Right renal pelvis (tissue), 4 donors: ENCODE measurements around the gene SFXN1. TPM values are rescaled to one million over a fixed set of nuclear protein-coding genes. Genes with fewer than 3 reads are reported as not detected.

Experiments used
- DNase-seq, 4 donors: peaks; one replicate each; pipeline ENCODE4 v3.0.0-alpha.2; 2013; ENCODE audit warnings: low read depth in 4 of 4, low spot score in 3 of 4, missing footprints in 1 of 4
- polyA plus RNA-seq, 4 donors: library from polyadenylated mRNA; unstranded; fragments of 120-200 nt; gene quantifications; one replicate each; pipeline ENCODE4 v1.2.1, GENCODE V29; 2013; ENCODE audit not compliant: insufficient read length in 4 of 4

SFXN1 gene
- polyA plus RNA-seq, 4 donors: 41.9 to 46.5 (median 45.2) TPM

DNA sequence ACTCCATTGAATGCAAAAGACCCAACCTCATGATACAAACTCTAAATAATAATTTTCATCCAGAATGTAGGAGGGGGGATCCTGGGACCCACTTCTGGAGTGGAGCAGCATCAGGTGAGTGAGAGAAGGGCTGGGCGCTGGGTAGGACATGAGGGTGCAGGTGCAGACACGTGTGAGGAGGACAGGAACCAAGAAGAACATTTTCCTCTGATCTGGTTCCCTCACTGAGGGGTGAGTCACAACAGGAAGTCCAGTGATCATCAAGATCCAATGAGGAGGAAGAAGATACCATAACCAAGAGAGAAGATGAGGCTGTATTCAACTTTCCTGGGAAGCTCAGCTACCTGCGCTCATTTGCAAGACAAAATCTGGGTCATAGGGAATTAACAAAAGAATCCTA is 57.4 kb downstream of the SFXN1 start:
- no peak for DNase-seq

DNA sequence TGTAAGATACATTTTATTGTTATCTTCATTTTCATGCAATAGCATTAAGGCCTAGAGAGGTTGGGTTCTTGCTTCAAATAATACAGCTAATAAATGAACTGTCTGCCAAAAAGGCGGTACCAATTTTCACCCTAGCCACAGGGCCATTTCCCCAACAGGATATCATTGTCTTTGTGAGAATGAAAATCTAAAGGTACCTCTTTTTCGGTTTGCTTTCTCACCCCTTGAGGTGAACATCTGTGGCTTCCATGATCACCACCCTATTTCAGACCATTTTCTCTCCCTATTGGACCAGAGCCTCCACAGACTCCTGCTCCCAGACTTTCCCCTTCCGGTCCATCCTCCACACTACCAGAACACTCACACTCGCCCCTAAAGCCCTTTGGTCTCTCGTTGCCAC is 60.2 kb downstream of the SFXN1 start:
- DNase-seq: no peak

DNA sequence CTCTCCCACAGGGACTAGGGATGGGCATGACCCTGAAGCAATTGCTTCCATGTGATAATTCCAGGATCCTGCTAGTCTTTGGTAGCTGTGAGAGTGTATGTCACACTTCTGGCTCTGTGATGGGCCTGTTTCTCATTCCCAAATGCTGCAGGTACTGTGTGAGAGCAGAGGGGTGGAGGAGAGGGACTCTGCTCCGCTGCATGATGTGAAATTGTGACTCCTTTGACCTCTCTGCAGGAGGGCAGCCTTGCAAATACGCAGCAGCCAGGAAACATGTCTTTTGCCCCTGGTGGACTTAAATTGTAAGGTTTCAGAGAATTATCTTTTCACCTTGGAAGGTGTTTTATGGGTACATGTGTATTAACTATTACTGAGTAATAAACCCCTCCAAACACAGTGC is 61.6 kb downstream of the SFXN1 start:
- no peak for DNase-seq

DNA sequence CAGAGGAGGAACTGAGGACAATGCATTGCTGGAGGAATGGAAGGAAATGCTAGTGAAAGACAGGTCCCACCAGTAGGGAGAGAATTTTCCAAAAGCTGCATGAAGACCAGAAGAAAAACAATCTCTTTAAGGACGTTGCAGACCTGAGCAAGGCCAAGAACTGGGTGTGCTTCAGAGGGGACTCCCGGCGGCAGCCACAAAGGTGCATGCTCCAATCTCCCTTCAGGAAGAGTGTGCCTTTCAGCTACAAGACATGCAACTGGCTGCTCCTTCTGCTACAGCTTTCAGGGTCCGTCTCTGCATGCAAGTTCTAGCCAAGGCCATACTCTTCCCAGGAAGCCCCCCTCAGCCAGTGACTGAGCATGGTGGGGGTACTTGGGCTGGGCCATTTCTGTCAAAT is 62.9 kb downstream of the SFXN1 start:
- DNase-seq: no peak

DNA sequence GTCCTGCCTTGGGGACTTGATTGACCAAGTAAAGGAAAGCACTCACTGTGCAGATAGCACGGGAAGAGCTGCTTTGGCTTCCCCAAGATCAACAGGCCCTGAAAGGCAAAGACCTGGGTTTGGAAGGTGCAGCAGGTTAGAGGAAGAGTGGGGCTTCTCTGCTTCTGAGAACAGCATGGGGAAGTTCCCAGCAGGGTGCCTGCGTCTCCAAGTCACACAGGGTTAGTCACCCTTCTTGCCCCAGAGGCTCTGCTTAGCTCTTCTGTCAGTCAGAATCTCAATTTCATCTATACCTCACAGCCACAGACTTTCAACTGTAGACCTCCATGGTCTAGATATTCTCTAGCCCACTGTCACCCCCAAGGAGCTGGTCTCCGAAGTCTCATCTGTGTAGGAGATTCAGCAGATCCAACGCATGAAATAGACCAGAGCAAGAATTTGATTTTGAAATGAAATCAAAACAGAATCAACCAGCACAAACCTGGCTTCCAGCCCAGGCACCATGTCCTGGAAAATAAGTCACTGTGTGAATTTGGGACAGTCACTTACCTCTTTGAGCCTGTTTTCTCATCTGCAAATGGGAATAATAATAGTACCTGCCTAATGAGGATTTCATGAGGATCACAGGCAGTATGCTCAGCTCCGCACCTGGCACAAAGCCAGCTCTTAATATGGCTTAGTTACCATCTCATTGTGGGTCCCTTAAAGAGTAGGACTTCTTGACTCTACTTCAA is 64.0 kb downstream of the SFXN1 start:
- no peak for DNase-seq

DNA sequence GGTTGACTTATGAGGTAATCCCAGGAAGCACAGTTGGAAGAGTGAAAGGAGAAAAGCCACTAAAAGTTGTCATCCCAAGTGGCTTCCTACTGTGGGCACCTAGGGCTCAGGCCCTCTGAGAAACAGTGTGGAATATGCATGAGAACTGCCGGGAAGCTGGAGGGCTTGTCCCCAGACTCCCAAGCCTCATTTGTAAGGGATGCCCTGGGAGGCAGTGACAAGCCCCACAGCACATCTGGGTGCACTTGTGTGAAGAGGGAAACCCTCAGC is 64.5 kb downstream of the SFXN1 start:
- DNase-seq: no peak

DNA sequence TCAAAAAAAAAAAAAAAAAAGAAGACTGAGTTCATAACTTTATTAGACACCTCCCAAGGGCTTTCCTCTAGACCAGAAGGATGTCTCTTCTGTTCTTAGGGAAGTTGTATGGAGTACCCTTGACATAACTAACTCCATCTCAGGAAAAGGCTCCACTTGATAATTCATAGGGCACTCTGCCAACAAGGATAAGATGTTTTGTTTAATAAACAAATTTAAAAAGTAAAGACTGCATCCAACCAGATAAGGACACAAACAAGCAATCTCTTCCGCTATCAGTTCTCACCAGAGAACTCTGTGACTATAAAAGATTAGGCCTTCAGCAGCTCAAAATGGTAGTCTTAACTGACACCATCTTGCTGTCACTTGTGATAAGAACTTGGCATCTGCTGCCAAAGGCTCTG is 65.8 kb downstream of the SFXN1 start:
- no peak for DNase-seq

DNA sequence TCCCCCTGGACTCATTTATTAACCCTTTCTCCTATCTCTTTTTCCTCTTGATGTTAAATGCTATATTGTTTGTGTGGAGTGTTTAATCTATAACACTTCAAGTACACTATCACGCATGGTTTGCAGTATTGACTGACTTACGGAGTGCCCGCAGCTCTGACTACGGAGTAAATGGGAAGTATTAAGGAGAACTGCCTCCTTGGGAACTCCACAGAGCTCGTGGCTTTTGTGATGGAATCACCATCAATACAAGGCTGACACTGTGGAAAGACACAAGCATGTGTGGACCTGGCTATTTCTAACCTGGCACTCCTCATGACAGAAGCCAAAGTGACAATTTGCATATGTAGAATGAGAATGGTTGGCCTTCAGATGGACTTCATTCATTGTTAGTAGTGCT is 66.2 kb downstream of the SFXN1 start:
- no peak for DNase-seq

DNA sequence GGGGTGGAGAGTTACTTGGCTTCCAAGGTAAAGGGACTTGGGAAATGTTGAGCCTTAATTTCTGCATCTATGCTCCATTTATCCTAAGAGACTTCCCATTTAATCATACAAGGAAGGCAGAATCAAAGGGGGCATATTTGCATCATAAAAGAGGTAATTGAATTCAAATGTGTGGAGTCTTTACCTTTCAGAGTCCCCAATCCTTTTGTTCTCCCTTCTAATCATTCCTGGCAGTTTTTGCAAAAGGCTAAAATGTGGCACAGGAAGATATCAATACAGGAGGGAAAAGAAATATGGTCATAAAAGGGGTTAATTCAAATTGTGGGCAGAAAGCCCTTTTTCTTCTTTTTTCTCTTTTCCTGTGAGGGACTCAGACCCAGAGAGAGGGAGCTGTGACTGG is 69.5 kb downstream of the SFXN1 start:
- DNase-seq: no peak

DNA sequence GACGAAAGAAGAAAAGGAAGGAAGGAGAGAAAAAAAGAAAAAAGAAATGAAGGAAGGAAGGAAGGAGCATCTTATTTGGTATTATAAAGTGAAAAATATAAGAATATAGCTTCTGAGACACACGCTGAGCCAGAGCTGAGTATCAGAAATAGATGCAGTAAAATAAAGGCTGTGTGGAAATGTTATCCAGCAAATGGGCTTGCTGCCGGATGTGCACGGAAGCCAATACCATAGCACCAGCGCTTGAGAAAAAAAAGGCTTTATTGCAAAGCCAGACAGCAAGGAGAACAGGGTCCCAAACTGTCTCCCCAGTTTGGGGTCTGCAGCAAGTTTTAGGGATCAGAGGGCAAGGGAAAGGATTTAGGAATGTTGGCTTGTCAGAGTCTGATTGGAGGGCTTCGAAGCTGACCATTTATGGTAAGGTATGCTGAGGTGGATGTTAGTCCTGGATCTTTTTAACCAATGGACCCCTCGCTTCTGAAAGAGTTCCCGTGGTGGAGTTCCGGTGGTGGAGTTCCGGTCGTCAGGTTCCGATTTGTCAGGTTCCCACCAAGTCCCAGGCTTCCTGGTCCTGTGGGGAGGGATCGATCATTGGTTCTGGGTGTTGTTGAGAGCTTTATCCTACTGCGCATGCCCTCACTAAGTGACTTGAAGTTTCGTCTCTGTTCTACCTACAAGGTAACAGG is 70.4 kb downstream of the SFXN1 start:
- DNase-seq: no peak

DNA sequence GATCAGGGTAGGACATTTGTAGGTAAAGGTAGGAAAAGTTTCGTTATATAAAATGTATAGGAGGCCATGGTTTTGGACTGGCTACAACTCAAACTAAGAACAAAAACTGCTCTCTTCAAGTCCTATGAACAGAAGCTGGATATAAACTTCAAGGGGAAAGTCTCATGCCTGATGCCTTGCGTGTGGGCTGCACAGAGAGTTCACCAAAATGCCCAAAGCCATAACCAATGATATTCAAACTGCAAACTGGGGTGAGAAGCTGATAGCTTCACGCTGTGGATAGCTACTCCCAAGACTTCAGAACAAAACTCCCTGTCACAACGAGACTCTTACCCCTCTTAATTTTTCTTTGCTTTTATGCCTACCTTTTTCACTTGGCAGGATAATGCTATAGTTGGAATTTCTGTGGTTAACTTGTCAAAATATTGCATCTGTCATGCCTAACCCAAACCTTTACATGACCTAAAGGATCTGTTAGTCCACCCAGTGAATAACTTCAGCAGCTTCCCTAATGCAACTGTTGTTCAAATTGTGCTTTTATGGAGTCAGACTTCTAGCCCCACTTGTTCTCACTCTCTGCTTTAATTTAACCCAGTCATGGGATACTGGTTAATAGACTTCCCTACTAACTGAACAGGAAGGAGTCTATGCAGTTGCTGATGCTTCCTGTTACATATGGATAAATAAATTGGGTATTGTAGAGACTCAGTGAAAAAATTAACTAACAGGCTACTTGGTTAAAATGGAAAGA is 71.9 kb downstream of the SFXN1 start:
- DNase-seq: no peak

DNA sequence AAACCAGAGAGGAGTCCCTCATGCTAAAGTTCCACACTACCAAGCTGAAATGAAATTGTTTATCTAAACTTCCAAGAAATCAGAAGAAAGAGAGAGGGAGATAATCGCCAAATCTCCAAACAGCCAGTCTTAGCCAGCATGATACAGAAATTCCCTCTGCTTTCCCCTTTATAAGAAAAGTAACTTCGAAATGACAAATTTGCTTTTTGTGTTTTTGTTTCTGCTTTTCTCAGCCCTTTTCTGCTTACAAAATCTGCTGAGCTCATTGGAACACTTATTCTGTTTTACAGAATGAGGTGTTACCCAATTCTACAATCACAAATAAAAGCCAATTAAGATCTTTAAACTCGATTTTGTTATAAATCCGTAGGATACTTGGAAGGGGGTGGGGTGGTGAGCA is 72.9 kb downstream of the SFXN1 start:
- DNase-seq: no peak

DNA sequence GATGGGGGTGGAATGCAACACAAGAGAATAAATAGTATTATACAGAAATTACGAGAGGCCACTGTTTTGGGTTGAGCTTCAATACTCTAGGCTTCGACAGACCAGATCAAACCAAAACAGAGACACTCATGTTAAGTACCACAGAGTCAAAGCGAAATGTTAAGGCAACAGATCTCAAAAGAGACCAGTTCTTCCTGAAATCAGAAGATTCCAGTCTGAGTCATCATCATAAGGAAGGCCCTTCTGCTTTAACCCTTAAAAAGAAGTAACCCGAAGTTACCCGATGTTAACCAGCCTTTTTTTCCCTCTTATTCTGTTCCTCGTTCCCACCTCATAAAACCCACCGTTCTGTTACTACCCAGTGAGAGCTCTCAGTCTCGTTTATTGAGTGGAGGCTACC is 75.9 kb downstream of the SFXN1 start:
- no peak for DNase-seq

DNA sequence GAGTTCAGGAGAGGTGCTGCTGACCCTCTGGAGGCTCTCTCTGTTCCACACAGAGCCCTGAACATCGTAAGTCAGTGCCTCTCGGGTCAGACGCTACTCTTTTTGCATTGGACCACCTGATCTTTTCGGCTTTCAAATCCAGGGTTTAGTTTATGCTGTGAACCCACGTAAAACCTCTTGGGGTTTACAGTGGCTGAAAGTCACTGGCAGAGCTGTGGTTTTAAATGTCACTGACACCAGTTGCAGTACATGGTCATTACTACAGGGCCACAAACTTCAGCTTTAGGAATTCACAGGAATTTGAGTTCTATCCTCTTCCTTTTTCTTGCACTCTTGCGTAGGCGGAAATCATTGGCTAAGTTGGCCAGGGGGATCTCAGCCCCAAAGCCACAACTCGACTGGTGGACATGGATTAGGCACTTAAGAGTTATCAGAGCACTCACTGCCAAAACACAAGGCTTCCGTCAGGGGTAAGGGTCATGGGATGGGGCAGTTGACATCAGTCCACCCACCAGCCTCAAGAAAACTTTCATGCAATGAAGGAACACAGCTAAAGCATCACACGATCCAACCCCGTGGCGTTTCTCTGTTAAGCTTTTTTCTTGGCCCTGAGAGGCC is 76.9 kb downstream of the SFXN1 start:
- DNase-seq: no peak

DNA sequence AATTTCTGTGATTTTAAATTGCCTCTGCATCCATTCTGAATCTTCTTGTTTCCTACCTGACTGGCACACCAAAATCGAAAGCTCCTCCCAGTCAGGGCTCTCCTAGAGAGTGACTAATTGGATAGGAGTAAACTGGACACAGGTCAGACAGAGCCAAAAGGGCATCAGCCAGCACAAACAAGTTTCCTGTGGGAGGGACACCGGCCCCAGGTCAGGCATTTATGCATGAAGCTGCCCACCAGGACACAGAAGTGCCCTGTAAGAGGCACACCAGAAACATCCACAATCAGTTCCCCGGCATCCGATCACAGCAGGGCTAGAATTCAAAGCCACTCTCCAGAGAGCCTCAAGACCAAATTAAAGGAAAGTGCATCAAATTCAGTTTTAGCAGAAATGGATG is 78.4 kb downstream of the SFXN1 start:
- no peak for DNase-seq

DNA sequence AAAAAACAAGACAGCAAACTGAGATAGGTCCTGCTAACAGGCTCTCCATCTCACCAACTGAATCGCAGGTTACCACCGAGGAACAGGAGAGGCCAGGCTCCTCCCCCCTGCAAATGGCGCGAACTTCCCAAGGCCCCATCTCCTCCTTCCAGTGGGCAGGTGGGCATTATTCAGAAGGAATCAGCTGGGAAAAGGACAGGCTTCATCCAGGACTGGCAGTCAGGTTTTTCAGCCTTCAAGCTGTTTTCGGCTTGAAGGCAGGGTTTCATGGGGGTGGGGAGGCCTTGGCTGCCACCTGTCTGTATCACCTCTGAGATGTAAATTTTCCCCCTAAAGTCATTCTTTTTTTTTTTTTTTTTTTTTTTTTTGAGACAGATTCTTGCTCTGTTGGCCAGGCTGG is 79.4 kb downstream of the SFXN1 start:
- DNase-seq: no peak

DNA sequence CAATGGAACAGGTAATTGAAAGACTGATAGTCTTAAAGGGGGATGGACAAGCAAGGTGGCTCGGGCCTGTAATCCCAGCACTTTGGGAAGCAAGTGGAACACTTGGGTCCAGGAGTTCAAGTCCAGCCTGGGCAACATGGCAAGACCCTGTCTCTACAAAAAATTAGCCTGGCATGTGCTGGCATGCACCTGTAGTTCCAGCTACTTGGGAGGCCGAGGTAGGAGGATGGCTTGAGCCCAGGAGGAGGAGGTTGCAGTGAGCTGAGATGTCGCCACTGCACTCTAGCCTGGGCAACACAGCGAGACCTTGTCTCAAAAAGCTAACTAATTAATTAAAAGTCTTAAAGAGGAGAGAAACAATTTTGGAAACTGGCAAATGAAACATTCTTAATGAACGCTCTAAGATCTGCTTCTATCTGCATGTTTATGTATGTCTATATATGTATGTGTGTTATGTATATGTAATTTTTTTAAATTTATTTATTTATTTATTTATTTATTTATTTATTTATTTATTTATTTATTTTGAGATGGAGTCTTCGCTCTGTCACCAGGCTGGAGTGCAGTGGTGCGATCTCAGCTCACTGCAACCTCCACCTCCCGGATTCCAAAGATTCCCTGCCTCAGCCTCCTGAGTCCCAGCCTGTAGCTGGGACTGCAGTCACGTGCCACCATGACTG is 80.6 kb downstream of the SFXN1 start:
- DNase-seq: no peak

DNA sequence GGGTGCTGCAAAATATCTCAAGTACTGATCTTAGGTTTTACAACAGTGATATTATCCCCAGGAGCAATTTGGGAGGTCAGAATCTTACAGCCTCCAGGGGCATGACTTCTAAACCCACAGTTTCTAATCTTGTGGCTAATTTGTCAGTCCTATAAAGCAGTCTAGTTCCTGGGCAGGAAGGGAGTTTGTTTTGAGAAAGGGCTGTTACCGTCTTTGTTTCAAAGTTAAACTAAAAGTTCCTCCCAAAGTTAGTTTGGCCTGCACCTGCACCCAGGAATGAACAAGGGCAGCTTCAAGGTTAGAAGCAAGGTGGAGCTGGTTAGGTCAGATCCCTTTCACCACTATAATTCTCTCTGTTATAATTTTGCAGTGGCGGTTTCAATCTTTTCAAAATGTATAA is 81.7 kb downstream of the SFXN1 start:
- no peak for DNase-seq

DNA sequence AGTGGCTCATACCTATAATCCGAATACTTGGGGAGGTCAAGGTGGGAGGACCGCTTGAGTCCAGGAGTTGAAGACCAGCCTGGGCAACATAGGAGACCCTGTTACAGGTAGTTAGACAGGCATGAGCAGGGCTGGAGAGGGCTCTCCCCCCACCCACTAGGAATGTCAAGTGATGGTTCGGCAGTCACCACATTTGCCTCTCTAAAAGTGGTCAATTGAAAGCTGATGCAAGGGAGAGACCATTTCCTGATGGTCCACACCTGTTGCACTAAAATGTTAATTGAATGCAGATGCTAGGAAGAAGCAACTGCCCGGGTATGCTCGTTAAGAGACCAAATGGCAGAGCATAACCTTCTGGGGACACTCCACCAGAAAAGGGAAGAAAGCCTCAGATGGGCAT is 82.7 kb downstream of the SFXN1 start:
- DNase-seq: no peak

DNA sequence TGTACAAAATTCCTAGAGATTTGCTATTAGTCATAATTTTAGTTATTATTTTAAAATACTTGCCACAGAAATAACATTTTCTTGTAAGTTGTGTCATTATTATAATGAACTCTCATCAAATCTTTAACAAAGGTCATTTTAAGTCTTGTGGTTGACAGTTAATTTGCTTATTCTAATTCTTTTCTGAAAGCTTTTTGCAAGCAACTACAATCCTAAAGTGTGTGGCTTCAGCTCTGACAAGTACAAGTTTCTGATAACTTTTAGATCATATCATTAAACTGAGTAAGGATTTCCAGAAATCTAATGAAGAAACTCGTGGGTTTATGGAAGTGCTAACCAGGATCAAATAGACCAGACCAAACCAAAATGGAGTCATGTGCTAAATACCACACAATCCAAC is 86.4 kb downstream of the SFXN1 start:
- DNase-seq: no peak

DNA sequence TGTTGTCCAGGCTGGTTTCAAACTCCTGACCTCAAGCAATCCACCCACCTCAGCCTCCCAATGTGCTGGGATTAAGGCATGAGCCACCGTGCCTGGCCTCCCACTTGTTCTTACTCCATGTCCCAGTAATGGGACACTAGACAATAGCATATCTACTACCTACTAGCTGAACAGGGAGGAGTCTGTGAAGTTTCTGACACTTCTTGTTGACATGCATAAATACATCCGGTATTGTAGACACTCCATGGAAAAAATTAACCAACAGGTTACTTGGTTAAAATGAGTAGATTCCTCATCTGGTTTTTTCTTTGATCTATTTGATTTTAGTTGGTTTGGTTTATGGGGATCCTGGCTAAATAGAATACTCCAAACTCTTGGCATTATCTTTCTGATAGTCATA is 88.3 kb downstream of the SFXN1 start:
- DNase-seq: no peak
